Epidermal melanocyte (primary cell): ENCODE measurements around the gene TEX48.
A peak's percentile ranks its signal among the peaks of the same experiment; 100 is the strongest.

Source experiments
- DNase-seq: peaks from one replicate; pipeline ENCODE4 v3.0.0; 2011; ENCODE audit warnings: low spot score; ENCODE audit not compliant: insufficient read length

TEX48 gene

GRCh38 chr9:114694146-114694545 is 12.2 kb upstream of the TEX48 start:
- no peak for DNase-seq

DNA sequence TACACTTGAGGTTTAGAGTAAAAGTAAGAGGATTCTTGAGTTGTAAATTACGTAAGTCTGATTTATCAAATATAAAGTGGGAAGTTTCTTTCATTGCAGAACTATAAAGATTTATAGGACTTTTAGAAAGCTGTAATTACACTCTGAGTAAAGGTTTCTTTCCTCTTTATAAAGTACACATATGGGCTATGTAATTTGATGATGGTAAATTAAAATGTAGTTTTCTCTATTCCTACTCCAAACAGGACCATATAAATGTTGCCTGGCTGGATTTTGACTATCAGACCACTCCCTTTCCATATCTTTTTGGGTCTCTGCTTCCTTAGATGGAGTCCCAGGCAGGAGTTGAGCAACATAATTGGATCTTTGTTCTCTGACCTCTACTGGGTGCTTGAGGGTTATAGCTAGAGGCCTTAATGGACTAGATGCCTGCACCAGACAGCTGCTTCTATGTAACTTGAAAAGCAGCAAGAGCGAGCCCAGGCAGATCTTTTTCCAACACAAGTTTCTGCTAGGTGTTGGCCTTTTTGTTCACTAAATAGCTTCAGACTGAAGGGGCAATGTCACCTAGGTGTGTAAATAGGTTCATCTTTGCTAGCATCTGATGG is 11.4 kb upstream of the TEX48 start:
- no peak for DNase-seq

GRCh38 chr9:114691956-114692295 is 9.9 kb upstream of the TEX48 start:
- no peak for DNase-seq

DNA sequence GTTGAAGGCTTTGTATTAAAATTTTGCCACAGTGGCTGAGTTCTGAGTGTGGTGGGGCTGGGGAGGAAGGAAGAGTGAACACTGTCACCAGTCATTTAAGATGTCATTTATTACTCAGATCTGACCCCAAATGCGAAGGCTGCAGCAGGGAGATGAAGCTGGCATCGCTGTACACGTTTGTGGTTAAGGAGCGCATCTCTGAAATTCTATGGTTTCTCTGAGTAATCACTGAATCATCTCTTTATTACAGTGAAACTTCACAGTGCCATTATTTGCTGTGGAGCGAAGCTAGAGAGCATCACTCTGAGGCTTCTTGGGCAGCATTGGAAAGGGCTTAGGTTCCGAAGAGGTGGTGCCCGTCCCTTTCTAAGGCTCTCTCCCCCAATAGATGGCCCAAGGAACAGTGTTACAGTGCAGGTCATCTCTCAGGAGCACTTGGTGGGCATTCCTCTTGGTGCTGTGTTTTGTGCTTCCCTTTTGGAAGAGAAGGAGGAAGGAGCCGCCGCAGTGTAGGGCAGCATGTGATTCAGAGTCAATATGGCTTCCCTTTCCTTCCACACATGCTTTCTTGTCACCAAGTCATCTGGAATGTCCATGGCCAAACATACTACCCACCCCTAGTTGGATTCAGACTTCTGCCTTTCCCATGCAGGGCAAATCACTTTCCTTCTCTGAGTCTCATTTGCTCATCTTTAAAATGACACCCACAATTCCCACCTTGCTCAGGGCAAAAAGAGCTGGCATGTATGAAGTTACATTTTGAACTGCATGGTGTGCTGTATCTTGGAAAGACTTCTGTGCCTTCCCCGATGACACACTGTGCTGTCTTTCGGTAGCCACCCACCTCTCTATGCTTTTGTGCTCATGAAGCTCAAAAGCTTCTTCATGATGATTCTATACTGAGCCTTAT is 9.3 kb upstream of the TEX48 start:
- peak; percentile 77 for DNase-seq

GRCh38 chr9:114690308-114690707 is 8.3 kb upstream of the TEX48 start:
- DNase-seq, result no peak

DNA sequence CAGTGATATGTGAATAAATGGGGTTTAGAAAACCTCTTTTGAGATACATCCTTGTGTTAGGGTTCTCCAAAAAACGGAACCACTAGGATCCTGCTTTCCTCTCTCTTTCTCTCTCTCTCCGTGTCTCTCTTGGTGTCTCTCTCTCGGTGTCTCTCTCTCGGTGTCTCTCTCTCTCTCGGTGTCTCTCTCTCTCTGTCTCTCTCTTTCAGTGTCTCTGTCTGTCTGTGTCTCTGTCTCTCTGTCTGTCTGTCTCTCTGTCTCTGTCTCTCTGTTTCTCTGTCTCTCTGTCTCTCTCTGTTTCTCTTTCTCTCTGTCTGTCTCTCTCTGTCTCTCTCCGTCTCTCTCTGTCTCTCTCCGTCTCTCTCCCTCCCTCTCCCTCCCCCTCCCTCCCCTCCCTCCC is 7.8 kb upstream of the TEX48 start:
- DNase-seq, result no peak

- no peak for DNase-seq
These were observed 7.1 kb upstream of the TEX48 start for GRCh38 chr9:114688909-114689610.

- no peak for DNase-seq
These were observed 6.4 kb upstream of the TEX48 start for GRCh38 chr9:114688379-114688778.

DNA sequence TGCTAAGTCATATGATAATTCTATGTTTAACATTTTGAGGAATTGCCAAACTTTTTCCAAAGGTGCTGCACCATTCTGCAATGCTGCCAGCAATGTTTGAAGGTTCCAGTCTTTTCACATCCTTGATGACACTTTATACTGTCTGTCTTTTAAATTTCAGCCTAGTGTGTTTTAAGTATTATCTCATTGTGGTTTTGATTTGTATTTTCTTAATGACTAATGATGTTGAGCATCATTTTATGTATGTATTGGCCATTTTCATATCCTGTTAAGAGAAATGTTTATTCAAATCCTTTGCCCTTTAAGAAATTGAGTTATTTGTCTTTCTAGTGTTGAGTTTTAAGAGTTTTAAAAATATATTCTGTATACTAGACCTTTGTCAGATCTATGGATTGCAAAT is 5.0 kb upstream of the TEX48 start:
- no peak for DNase-seq

- no peak for DNase-seq
These were observed 4.0 kb upstream of the TEX48 start for GRCh38 chr9:114685951-114686350.

DNA sequence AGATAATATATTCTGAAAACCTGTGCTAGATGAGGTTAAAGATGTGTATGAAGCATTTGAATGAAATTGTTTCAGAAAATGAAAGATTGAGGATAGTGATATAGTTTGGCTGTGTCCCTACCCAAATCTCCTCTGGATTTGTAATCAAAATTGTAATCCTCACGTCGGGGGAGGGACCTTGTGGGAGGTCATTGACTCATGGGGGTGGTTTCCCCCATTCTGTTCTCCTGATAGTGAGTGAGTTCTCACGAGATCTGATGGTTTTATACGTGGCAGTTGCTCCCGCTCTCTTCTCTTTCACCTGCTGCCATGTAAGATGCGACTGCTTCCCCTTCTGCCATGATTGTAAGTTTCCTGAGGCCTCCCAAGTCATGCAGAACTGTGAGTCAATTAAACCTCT is 2.0 kb upstream of the TEX48 start:
- DNase-seq, result no peak

GRCh38 chr9:114682846-114683245 is 854 bp upstream of the TEX48 start:
- DNase-seq, result no peak

- DNase-seq, result no peak
These were observed 1.6 kb downstream of the TEX48 start for GRCh38 chr9:114680259-114681001.

- DNase-seq, result no peak
These were observed 3.2 kb downstream of the TEX48 start for GRCh38 chr9:114678795-114679194.

DNA sequence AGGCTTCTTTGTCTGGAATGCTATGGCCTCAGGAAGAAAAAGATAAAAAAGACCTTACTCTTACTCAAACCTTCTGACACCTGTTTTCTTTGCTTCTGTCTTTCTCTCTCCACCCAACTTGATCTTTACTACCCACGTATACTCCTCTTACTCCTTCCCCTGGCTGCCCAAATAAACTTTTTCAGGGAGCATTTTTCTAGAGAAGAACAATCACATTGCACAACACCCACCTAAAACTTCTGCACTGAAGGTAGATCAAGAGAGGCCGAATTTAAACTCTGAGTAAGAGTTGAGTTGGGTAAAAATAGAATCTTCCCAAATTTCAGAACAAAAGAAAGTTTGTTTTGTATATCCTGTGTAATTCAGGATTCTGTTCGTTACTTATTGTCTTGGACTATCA is 3.9 kb downstream of the TEX48 start:
- no peak for DNase-seq

DNA sequence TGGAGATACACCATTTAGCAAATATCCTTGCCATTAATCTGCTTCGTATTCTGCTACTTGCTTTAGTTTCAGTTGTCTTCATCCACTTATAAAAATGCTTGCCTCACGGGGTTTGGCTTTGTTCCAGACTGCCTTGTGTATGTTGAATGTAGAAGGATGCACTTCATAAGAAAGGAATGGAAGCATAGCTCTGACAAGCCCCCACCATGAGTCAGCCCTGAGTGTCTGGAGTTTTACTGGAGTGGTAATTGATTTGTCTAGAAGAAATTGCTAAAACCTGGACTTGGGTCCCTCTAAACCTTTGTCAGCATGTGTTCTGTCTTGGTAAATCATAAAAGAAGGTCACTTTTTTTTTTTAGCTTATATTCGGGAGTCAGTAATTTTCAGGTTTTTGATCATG is 4.6 kb downstream of the TEX48 start:
- peak; percentile 54 for DNase-seq

- no peak for DNase-seq
These were observed 5.1 kb downstream of the TEX48 start for GRCh38 chr9:114676901-114677300.

- no peak for DNase-seq
These were observed 7.0 kb downstream of the TEX48 start for GRCh38 chr9:114674798-114675540.

GRCh38 chr9:114674076-114674797 is 7.8 kb downstream of the TEX48 start:
- no peak for DNase-seq

DNA sequence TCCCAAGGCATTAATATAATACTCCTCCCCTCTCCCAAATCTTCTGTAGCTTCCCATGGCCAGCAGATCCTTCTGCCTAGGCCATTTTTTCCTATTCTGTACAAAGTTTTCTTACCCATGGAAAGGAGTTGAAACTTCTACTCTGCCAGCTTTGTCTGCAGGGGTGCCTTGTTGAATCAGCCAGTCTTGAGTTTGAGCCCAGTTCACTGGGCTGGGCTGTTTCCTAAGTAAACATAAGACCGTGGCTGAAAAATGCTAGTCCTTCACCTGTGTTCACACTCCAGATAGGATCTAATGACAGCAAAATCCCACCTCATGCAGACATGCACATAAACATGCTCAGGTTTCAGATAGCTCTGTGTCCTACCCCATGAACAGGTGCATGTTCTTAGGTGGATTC is 10.4 kb downstream of the TEX48 start:
- no peak for DNase-seq
